ENCODE results near the gene UBE2Z. TPM values are rescaled to one million over a fixed set of nuclear protein-coding genes. Genes with fewer than 3 reads are reported as not detected.
"Not testable (repeated sequence)": the region's sequence is repeated elsewhere in the genome, so short reads cannot be mapped to it uniquely, and the experiment has no call there.

UBE2Z gene
- 65.4 and 67.2 TPM in 2 replicates for total RNA-seq (2014; rRNA removed; shearing (Covaris generic))

- H3K27me3 ChIP-seq (ENCODE audit: control insufficient read depth, insufficient read depth, low read length) = no peaks in the 10 kb centered on the region
- DNase-seq = peak; percentile 98
- peak within 1 kb of the TSS; percentile 89 for H3K4me3 ChIP-seq (ENCODE audit: insufficient read depth, low read depth, low read length)
- H3K36me3 ChIP-seq (replicated peaks; ENCODE audit: control insufficient read depth, insufficient read depth, low read length) = peaks cover 16% of the 10 kb centered on the region
These were observed at the start of gene UBE2Z for GRCh38 chr17:48908047-48908843. TSS of gene UBE2Z (plus strand) at chr17:48908407. CDS start at chr17:48908504, 97 bp downstream.

GRCh38 chr17:48860034-48860433 is 48.2 kb upstream of the UBE2Z start:
- no peak overlapping the region for H3K4me3 ChIP-seq (ENCODE audit: insufficient read depth, low read depth, low read length)
- H3K36me3 ChIP-seq (replicated peaks; ENCODE audit: control insufficient read depth, insufficient read depth, low read length) = peaks cover 1% of the 10 kb centered on the region; the same call in 1 of the 2 replicates
- DNase-seq = peak; percentile 37
- no peaks in the 10 kb centered on the region for H3K27me3 ChIP-seq (ENCODE audit: control insufficient read depth, insufficient read depth, low read length)

DNA sequence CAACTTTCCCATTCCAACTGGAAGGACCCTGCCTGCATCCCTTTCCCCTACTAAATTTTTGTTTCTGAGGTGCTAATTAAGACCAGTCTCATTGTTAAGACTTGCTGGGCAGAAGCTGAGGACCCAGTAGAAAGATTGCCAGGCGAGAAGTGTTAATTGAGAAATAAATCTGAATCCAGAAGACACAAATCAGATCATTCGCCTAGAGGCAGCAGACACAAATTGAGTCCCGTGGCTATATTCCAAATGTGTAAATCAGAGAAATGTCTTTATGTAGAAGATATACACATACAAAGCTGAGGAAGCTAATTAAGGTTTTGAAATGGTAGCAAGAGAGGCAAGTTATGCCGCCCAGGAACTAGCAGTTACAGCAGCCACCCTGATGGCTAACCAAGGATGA is 47.8 kb upstream of the UBE2Z start:
- DNase-seq = no peak
- H3K4me3 ChIP-seq (ENCODE audit: insufficient read depth, low read depth, low read length) = no peak overlapping the region
- peaks cover 1% of the 10 kb centered on the region; the same call in 1 of the 2 replicates for H3K36me3 ChIP-seq (replicated peaks; ENCODE audit: control insufficient read depth, insufficient read depth, low read length)
- no peaks in the 10 kb centered on the region for H3K27me3 ChIP-seq (ENCODE audit: control insufficient read depth, insufficient read depth, low read length)

DNA sequence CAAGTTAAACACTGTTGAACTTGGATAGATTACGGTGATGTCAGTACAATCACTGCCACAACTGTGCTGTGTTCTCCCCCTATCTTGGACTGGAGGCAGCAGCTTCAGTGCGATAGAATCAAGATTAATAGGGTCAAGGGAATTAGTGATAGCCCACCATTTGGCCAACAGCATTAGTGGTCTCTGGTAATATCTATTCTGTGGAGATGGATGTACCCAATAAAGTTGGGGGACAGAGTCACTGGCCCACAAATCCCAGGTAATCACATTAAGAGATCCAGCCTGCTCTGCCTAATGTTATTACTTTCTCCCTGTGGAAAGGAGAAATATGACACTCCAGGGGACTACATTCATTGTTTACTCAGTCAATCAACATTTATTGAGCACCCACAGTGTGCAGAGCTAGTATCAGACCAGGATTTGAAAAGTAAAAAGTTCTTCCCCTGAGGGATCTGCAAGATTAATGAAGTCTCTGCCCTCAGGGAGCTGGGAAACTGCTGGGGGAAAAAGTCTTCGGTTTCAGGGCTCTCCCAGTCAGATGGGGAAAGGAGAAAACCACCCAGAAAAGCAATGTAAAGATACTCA is 39.2 kb upstream of the UBE2Z start:
- no peak for DNase-seq

GRCh38 chr17:48869821-48870318 is 38.3 kb upstream of the UBE2Z start:
- Histone ChIP-seq H3K36me3 (replicated peaks; ENCODE audit: control insufficient read depth, insufficient read depth, low read length) (no peaks in the 10 kb centered on the region), H3K27me3 (ENCODE audit: control insufficient read depth, insufficient read depth, low read length) (no peaks in the 10 kb centered on the region), H3K4me3 (ENCODE audit: insufficient read depth, low read depth, low read length) (no peak overlapping the region)
- no peak for DNase-seq

More for the DNA sequence above, 39.2 kb upstream of the UBE2Z start:
- no peaks in the 10 kb centered on the region for H3K27me3 ChIP-seq (ENCODE audit: control insufficient read depth, insufficient read depth, low read length)
- no peak overlapping the region for H3K4me3 ChIP-seq (ENCODE audit: insufficient read depth, low read depth, low read length)
- H3K36me3 ChIP-seq (replicated peaks; ENCODE audit: control insufficient read depth, insufficient read depth, low read length) = no peaks in the 10 kb centered on the region

DNA sequence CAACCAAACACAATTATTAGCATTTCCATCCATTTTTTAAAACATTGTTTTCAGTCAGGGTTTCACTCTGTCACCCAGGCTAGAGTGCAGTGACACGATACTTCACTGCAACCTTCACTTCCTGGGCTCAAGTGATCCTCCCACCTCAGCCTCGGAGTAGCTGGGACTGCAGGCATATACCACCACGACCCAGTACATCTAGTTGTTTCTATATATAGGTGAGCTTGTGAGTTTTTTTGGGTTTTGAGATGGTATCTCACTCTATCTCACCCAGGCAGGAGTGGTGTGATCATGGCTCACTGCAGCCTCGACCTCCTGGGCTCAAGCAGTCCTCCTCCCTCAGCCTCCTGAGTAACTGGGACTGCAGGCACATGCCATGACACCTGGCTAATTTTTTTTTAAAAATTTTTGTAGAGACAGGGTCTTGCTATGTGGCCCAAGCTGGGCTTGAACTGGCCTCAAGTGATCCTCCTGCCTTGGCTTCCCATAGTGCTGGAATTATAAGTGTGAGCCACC is 37.1 kb upstream of the UBE2Z start:
- Histone ChIP-seq H3K36me3 (replicated peaks; ENCODE audit: control insufficient read depth, insufficient read depth, low read length) (no peaks in the 10 kb centered on the region), H3K4me3 (ENCODE audit: insufficient read depth, low read depth, low read length) (no peak overlapping the region), H3K27me3 (ENCODE audit: control insufficient read depth, insufficient read depth, low read length) (no peaks in the 10 kb centered on the region)
- no peak for DNase-seq

DNA sequence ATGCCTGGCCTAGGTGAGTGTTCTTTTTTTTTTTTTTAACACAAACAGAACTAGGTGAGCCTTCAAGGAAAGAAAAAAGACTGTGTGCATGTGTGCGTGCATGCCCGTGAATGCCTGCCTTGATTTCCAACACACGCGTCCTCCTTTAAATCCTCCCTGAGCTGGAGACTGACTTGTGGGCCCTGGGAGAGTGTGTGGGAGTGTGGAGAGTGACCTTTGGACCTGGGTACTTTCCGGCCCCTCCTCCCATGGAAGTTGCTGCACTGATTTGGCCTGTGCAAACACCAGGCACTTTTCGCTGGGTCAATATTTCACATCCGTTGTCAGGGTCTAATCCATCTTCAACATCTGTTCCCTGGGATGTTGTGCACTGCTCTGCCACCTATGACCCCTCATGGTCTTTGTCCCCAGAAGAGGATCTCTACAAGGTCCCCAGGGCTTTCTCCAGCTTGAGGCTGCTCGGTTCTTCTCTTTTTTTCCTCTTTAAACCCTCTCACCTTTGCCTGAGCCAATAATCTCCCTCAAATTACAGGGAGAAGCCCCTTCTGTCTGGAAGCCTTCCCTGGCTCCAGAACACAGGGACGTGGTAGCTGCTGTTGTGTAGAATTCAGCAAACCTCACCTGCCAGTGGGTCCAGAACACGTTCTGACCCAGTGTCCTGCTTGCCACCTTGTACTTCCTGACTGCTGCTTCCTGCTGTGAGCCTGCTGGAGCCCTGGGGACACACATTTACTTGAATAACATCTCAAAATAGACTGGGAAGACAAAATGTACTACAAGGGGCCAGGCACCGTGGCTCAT is 36.5 kb upstream of the UBE2Z start:
- H3K4me3 ChIP-seq (ENCODE audit: insufficient read depth, low read depth, low read length) = no peak overlapping the region
- H3K27me3 ChIP-seq (ENCODE audit: control insufficient read depth, insufficient read depth, low read length) = no peaks in the 10 kb centered on the region
- no peak for DNase-seq
- H3K36me3 ChIP-seq (replicated peaks; ENCODE audit: control insufficient read depth, insufficient read depth, low read length) = no peaks in the 10 kb centered on the region

- H3K27me3 ChIP-seq (ENCODE audit: control insufficient read depth, insufficient read depth, low read length); H3K36me3 ChIP-seq (replicated peaks; ENCODE audit: control insufficient read depth, insufficient read depth, low read length); H3K4me3 ChIP-seq (ENCODE audit: insufficient read depth, low read depth, low read length); DNase-seq: not testable (repeated sequence)
These were observed 35.8 kb upstream of the UBE2Z start for GRCh38 chr17:48872409-48872808.

DNA sequence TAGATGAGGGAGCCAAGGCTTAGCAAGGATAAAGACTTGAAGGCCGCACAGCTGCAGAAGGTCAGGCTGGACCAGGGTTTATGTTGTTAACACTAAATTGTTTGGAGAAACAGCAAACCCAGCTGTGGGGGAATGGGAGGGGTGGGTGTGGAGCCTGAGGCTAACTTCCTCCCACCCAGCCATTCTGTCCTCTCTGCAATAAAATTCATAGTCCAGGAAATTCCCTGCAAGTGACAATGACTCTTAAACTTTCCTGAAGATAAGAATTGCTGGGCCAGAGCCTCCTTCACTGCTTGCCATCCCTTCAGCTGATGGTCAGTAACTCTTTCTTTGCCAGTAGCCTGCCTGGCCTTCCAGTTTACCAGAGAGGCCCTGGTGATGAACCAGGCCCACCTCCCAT is 35.0 kb upstream of the UBE2Z start:
- DNase-seq = no peak
- no peaks in the 10 kb centered on the region for H3K36me3 ChIP-seq (replicated peaks; ENCODE audit: control insufficient read depth, insufficient read depth, low read length)
- no peak overlapping the region for H3K4me3 ChIP-seq (ENCODE audit: insufficient read depth, low read depth, low read length)

DNA sequence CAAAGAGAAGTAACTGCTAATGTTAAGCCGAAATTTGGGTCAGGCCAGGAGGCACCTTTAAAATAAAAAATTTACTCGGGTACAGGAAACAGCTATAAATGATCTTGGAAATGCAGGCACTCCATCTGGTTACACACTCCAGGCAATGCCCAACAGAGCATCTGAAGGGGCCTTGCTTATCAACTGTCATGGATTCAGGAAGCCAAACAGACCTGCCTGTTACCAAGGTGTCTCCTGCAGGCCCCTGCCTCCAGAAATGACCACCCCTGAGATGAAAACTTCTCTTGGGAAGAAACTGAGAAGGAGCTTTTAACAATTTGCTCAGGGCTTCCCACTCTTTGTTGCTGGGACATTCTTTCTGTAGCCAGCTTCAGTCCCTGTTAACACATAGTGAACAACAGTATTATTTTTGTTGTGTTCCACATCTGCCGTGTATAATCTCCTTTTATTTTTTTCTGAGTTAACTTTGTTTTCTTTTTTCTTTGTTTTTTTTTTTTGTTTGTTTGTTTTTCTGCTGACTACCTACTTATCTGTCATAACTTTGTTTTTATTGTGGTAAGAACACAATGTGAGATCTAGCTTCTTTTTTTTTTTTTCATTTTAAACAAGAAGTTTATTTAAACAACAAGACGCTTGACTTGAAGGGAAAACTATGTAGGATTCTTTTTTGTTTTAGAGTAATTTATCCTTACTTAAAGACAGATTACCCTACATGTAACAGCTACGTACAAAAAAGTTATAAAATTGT is 34.3 kb upstream of the UBE2Z start:
- Histone ChIP-seq H3K36me3 (replicated peaks; ENCODE audit: control insufficient read depth, insufficient read depth, low read length) (no peaks in the 10 kb centered on the region), H3K4me3 (ENCODE audit: insufficient read depth, low read depth, low read length) (no peak overlapping the region)
- DNase-seq = no peak

More for the DNA sequence above, 35.0 kb upstream of the UBE2Z start:
- no peaks in the 10 kb centered on the region for H3K27me3 ChIP-seq (ENCODE audit: control insufficient read depth, insufficient read depth, low read length)

GRCh38 chr17:48878920-48879898 is 29.0 kb upstream of the UBE2Z start:
- H3K27me3 ChIP-seq (ENCODE audit: control insufficient read depth, insufficient read depth, low read length) = no peaks in the 10 kb centered on the region

More for the DNA sequence above, 34.3 kb upstream of the UBE2Z start:
- H3K27me3 ChIP-seq (ENCODE audit: control insufficient read depth, insufficient read depth, low read length) = no peaks in the 10 kb centered on the region

GRCh38 chr17:48882272-48882671 is 25.9 kb upstream of the UBE2Z start:
- no peaks in the 10 kb centered on the region for H3K36me3 ChIP-seq (replicated peaks; ENCODE audit: control insufficient read depth, insufficient read depth, low read length)
- H3K4me3 ChIP-seq (ENCODE audit: insufficient read depth, low read depth, low read length) = no peak overlapping the region
- H3K27me3 ChIP-seq (ENCODE audit: control insufficient read depth, insufficient read depth, low read length) = no peaks in the 10 kb centered on the region
- DNase-seq = no peak

More at GRCh38 chr17:48878920-48879898, 29.0 kb upstream of the UBE2Z start:
- peak; percentile 86 for DNase-seq
- no peak overlapping the region for H3K4me3 ChIP-seq (ENCODE audit: insufficient read depth, low read depth, low read length)
- no peaks in the 10 kb centered on the region for H3K36me3 ChIP-seq (replicated peaks; ENCODE audit: control insufficient read depth, insufficient read depth, low read length)

GRCh38 chr17:48883171-48883570 is 25.0 kb upstream of the UBE2Z start:
- H3K27me3 ChIP-seq (ENCODE audit: control insufficient read depth, insufficient read depth, low read length) = no peaks in the 10 kb centered on the region

More at GRCh38 chr17:48883171-48883570, 25.0 kb upstream of the UBE2Z start:
- H3K4me3 ChIP-seq (ENCODE audit: insufficient read depth, low read depth, low read length) = no peak overlapping the region
- no peaks in the 10 kb centered on the region for H3K36me3 ChIP-seq (replicated peaks; ENCODE audit: control insufficient read depth, insufficient read depth, low read length)
- DNase-seq = no peak

Data from H7 (cell line).